Fibroblast of villous mesenchyme (primary cell): ENCODE measurements around the gene TMEM72. TPM values are rescaled to one million over a fixed set of nuclear protein-coding genes. Genes with fewer than 3 reads are reported as not detected.

Source experiments
- DNase-seq: peaks from one replicate; pipeline ENCODE4 v3.0.0-alpha.2; 2010; ENCODE audit warnings: low read depth
- H3K4me3 ChIP-seq: 2 replicates; pipeline ENCODE4 v1.5.1; 2011; ENCODE audit warnings: low read depth, mild to moderate bottlenecking, low read length
- CTCF ChIP-seq: IDR thresholded peaks from 2 replicates; pipeline ENCODE4 v1.5.1; 2012; ENCODE audit warnings: low read depth, mild to moderate bottlenecking, low read length; ENCODE audit not compliant: insufficient read depth
- total RNA-seq: library from RNA; depleted of rRNA; stranded (reverse); fragments of >200 nt; gene quantifications from 2 replicates; pipeline ENCODE4 v1.2.3, GENCODE V29; 2012

TMEM72 gene
- total RNA-seq, 1 donor, result not detected

GRCh38 chr10:44952779-44953231, 41.7 kb downstream of the TMEM72 start:
- DNase-seq, result no peak
- H3K4me3 ChIP-seq, result no peak overlapping the region
- no peak for TF ChIP-seq CTCF

- no peak overlapping the region for H3K4me3 ChIP-seq
- DNase-seq, result no peak
- TF ChIP-seq CTCF, result no peak
Observed at GRCh38 chr10:44954042-44954441, 42.9 kb downstream of the TMEM72 start.

GRCh38 chr10:44954962-44955361, 43.8 kb downstream of the TMEM72 start:
- no peak for DNase-seq
- H3K4me3 ChIP-seq, result no peak overlapping the region
- TF ChIP-seq CTCF, result no peak

GRCh38 chr10:44955413-44956070, 44.4 kb downstream of the TMEM72 start:
- no peak for DNase-seq
- no peak for TF ChIP-seq CTCF
- no peak overlapping the region for H3K4me3 ChIP-seq

GRCh38 chr10:44956226-44956625, 45.1 kb downstream of the TMEM72 start:
- TF ChIP-seq CTCF, result no peak
- no peak overlapping the region for H3K4me3 ChIP-seq
- no peak for DNase-seq

- no peak for TF ChIP-seq CTCF
- peak; percentile 73 for DNase-seq
- H3K4me3 ChIP-seq, result no peak overlapping the region
Observed at GRCh38 chr10:44956717-44957706, 45.9 kb downstream of the TMEM72 start.
